Measurements from ENCODE around the gene MDH1B.
"Not testable (repeated sequence)": the region's sequence is repeated elsewhere in the genome, so short reads cannot be mapped to it uniquely, and the experiment has no call there.

Gene MDH1B

DNA sequence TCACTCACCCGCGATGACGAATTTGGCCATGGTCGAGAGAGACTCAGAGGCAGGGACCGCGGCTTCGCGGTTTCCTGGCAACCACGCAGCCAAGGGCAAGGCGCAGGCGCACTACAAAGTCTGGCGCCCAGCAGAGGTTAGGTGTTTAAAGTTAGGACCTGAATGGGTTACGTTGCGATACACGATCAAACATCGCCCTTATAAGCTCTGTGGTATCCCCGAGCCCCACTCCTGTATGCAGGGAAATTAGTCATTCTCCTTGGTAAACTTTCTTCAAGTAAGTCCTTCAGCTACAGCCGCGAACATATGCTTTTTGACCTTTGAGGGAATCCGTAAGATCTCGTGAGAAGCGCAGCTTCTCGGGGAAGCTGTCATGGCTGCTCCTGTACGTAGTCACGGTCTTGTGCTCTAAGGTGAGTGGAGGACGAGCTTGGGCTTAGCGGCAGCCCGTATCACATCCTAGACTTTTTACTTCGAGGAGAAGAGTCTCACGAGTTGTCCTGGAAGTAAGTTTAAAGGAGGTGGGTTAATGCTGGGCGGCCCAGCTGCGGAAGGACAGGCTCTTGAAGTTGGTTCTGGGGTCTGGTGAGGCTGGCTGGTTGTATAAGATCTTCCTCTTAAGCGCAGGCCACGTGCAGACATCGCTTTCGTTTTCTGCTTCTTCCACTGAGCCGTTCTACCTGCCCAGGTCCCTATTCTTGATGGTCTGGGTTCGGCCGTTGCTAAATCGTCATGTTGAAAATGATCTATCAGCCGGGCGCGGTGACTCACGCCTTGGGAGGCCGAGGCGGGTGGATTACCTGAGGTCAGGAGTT, at the start of gene MDH1B, which contains the start of gene FASTKD2:
Gene MDH1B (minus strand): TSS at position 87 of the 815 bp plus-strand sequence. CDS start 57 bp downstream, at position 30.
Gene FASTKD2 (plus strand): TSS at position 365 of the 815 bp plus-strand sequence. CDS start 1,088 bp downstream, outside the sequence.
- H3K9me3 Mint-ChIP-seq = no peaks in the 10 kb centered on the region
- H3K27ac Mint-ChIP-seq (ENCODE audit: low read depth) = peak within 1 kb of the TSS; percentile 91
- peak; percentile 66 to 78 for DNase-seq (ENCODE audit: low spot score in 2 of 2)
- peaks cover 16% of the 10 kb centered on the region for H3K4me1 Mint-ChIP-seq
- H3K27me3 Mint-ChIP-seq = no peaks in the 10 kb centered on the region
- peaks cover 16% of the 10 kb centered on the region for H3K36me3 Mint-ChIP-seq (ENCODE audit: insufficient read depth)
- no peak within 1 kb of the TSS for H3K4me3 Mint-ChIP-seq
- ATAC-seq (replicated peaks; ENCODE audit: extremely low read depth, poor library complexity, severe bottlenecking) = peak; percentile 90

DNA sequence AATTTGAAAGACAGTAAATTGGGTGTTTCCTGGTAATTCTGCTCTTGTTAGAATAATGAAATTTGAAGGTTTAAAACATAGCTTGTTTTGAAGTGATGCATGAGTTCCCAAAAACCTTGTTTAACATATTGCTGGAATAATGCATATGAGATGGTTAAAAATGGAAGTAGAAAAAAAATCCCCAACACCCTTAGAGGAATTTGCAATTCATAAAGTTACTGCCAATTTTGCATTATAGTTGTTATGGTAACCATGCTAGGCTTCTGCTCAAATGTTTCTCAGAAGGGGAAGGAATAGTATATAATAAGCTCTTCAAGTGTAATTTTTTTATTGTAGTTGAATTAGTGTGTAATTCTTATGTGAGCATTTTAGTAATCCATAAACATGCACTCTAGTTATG, 49.4 kb upstream of the MDH1B start:
- Mint-ChIP-seq H3K27me3 (no peaks in the 10 kb centered on the region), H3K36me3 (ENCODE audit: insufficient read depth) (no peaks in the 10 kb centered on the region), H3K4me3 (no peak overlapping the region), H3K27ac (ENCODE audit: low read depth) (no peak overlapping the region), H3K9me3 (no peaks in the 10 kb centered on the region), H3K4me1 (no peaks in the 10 kb centered on the region)
- ATAC-seq (replicated peaks; ENCODE audit: extremely low read depth, poor library complexity, severe bottlenecking) (no peak), DNase-seq (ENCODE audit: low spot score in 2 of 2) (no peak)

DNA sequence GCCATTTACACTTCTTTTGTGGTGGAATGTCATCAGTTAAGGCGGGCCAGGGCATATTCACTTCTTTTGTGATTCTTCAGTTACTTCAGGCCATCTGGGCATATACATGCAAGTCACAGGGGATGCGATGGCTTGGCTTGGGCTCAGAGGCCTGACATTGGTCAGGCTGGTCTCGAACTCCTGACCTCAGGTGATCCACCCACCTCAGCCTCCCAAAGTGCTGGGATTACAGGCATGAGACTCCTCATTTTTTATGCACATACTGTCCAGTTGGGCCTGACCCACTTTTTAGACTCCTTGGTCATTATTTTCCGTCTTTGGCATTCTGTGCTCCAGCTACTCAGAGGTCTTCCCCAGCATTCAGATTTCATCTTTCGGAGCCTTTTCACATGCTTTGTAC, 47.3 kb upstream of the MDH1B start:
- not testable (repeated sequence) for H3K4me3 Mint-ChIP-seq; ATAC-seq (replicated peaks; ENCODE audit: extremely low read depth, poor library complexity, severe bottlenecking); H3K36me3 Mint-ChIP-seq (ENCODE audit: insufficient read depth); H3K4me1 Mint-ChIP-seq; H3K27me3 Mint-ChIP-seq; H3K27ac Mint-ChIP-seq (ENCODE audit: low read depth); H3K9me3 Mint-ChIP-seq; DNase-seq (ENCODE audit: low spot score in 2 of 2)

DNA sequence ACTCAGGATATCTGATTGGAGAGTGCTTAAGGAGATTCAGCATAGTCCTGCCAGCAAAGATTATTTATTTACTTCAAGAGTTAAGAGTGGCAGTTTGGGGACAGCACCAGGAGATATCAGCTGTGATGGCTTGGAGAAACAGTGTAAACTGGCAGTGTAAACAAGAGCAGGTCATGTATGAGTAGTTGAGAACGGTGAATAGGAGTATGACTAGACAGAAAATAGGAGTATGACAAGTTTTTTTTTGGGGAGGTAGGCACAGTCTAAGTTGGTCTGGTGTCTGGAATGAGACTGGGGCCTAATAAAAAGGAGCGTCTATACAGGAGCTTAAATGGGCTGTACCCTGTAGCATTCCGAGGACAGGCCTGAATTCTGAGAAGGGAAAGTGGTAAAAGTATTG, 42.5 kb upstream of the MDH1B start:
- H3K36me3 Mint-ChIP-seq (ENCODE audit: insufficient read depth); H3K27me3 Mint-ChIP-seq; H3K4me1 Mint-ChIP-seq; DNase-seq (ENCODE audit: low spot score in 2 of 2); ATAC-seq (replicated peaks; ENCODE audit: extremely low read depth, poor library complexity, severe bottlenecking); H3K27ac Mint-ChIP-seq (ENCODE audit: low read depth); H3K9me3 Mint-ChIP-seq; H3K4me3 Mint-ChIP-seq: not testable (repeated sequence)

DNA sequence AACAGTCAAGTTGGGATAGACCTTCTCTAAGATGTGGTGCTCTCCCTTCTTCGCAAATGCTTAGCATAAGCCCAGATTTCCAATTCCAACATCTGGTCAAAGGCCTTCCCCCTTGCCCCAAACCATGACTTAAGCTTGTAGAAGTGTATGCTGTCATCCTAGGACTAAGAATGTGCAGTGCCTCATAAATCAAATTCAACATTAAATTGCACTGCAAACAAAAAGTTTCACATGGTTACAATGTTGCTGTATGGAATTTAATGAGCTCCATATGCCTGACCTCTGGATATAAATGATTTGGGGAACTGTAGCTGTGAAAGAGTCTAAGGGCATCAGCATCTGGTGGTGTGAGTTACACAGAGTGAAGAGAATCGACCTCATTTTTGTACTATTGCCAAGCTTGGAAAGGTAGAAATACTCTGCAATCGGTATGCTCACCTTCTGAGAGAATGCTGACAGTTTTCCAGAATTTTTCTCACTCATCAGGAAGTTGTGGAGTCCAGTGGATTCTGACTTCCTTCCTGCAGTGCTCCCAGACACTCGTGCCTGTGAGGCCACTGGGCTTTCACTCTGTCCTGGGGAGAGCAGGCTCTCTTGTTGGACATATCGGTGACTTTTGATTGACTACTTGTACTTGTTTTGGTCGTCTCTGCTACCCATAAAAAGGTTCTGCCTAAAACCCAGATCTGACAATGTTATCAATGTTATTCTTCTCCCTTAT, 40.9 kb upstream of the MDH1B start:
- peaks cover 5% of the 10 kb centered on the region for H3K36me3 Mint-ChIP-seq (ENCODE audit: insufficient read depth)
- H3K4me3 Mint-ChIP-seq = no peak overlapping the region
- no peaks in the 10 kb centered on the region for H3K27me3 Mint-ChIP-seq
- ATAC-seq (replicated peaks; ENCODE audit: extremely low read depth, poor library complexity, severe bottlenecking) = no peak
- H3K4me1 Mint-ChIP-seq = peaks cover 4% of the 10 kb centered on the region
- no peaks in the 10 kb centered on the region for H3K9me3 Mint-ChIP-seq
- no peak for DNase-seq (ENCODE audit: low spot score in 2 of 2)
- H3K27ac Mint-ChIP-seq (ENCODE audit: low read depth) = no peak overlapping the region

DNA sequence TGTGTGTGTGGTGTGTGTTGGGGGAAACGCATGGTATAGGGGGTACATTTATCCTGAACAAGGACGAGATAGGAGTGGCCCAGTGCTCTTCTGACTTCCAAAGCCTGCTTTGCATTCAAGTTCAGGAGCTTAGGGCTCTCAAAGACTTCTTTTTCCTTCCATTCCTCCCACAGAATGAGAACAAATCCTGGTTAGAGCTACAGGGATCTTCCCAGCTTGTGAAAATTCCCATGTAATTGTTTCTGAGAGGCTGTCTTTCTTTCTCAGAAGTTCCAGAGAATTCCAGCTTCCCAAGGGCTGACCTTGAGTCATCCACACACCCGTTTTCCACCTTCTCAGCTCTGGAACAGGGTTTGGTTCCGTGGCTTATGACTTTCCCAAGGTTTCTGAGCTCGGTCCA, 39.2 kb upstream of the MDH1B start:
- DNase-seq (ENCODE audit: low spot score in 2 of 2) = no peak
- Mint-ChIP-seq H3K36me3 (ENCODE audit: insufficient read depth) (peaks cover 5% of the 10 kb centered on the region), H3K4me1 (peaks cover 11% of the 10 kb centered on the region)

DNA sequence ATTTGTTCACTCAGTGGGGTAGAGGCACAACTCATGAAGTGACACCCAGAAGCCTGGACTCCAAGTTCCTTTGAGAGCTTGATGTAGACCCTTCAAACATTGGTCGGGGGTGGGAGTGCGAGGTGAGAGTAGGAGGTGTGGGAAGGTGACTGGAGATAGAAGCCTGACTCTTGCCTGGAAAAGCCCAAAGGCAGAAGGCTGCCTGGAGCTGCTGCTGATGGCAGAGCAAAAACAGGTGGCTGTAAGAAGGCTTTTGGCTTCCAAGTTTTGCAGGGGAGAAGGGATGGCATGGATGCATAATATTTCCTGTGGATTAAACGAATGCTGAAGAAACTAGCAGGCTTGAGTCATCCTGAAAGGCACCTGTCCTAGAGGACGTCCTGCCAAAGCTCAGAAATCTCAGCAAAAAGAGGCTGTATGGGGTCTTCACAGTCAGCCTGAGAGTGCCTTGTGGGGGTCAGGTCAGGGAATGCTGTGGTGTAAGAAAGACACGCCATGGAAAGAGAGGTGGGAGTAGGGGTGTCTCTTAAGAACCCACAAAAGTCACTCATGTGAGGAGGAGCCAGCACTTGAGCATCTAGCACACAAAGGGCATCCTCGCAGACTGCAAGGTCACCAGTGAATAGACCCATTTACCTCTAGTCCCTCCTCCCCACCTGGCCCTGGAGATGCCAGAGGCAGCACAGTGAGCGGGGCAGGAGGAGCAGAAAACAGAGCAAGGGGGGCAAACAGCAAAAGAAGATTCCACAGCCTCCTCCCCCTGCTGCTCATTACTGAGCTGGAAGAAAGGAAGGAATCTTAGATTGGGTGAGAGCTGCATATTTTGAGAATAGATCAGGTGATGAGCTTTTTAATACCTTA, 37.8 kb upstream of the MDH1B start:
- DNase-seq (ENCODE audit: low spot score in 2 of 2) (no peak), ATAC-seq (replicated peaks; ENCODE audit: extremely low read depth, poor library complexity, severe bottlenecking) (no peak)
- Mint-ChIP-seq H3K4me3 (no peak overlapping the region), H3K27ac (ENCODE audit: low read depth) (no peak overlapping the region), H3K4me1 (peaks cover 11% of the 10 kb centered on the region), H3K27me3 (no peaks in the 10 kb centered on the region), H3K36me3 (ENCODE audit: insufficient read depth) (peaks cover 2% of the 10 kb centered on the region), H3K9me3 (no peaks in the 10 kb centered on the region)

More for the DNA sequence above, 39.2 kb upstream of the MDH1B start:
- Mint-ChIP-seq H3K27ac (ENCODE audit: low read depth) (no peak overlapping the region), H3K9me3 (no peaks in the 10 kb centered on the region), H3K27me3 (no peaks in the 10 kb centered on the region), H3K4me3 (no peak overlapping the region)
- ATAC-seq (replicated peaks; ENCODE audit: extremely low read depth, poor library complexity, severe bottlenecking) = no peak

DNA sequence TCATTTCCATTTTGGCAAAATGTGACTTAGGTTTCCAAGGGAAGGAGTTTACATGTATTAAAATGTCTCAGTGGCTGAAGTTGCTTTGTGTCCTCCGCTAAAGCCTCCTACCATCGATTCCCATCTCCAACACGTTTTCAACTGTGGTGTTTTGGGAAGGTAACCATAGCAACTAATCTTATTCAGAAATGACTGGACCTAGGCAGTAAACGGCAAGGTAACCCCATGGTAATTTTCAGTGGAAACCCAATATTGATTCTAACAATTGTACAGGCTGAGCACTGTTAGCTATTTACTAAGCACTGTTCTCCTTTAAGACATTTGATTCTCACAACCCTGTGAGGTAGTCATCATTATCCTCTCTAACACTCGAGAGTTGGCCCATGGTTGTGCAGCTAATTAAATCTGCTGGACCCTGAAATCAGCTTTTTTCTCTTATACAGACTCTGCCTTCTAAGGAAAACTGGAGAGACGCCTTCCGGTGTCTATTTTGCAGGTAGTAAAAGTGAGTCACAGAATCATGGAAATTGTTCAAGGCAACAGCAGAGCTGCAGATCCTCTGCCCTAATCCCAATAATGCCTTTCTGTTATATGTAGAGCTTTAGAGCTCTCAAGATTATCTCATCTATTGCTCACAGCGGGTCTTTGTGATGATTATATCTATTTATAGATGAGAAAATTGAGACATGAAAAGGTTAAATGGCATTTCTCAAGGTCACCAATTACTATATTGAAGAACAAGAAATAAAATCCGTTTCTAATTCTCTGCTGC, 36.5 kb upstream of the MDH1B start:
- Mint-ChIP-seq H3K4me1 (peaks cover 11% of the 10 kb centered on the region), H3K4me3 (no peak overlapping the region), H3K27ac (ENCODE audit: low read depth) (no peak overlapping the region), H3K36me3 (ENCODE audit: insufficient read depth) (peaks cover 3% of the 10 kb centered on the region), H3K27me3 (no peaks in the 10 kb centered on the region), H3K9me3 (no peaks in the 10 kb centered on the region)
- no peak for DNase-seq (ENCODE audit: low spot score in 2 of 2)
- no peak for ATAC-seq (replicated peaks; ENCODE audit: extremely low read depth, poor library complexity, severe bottlenecking)

DNA sequence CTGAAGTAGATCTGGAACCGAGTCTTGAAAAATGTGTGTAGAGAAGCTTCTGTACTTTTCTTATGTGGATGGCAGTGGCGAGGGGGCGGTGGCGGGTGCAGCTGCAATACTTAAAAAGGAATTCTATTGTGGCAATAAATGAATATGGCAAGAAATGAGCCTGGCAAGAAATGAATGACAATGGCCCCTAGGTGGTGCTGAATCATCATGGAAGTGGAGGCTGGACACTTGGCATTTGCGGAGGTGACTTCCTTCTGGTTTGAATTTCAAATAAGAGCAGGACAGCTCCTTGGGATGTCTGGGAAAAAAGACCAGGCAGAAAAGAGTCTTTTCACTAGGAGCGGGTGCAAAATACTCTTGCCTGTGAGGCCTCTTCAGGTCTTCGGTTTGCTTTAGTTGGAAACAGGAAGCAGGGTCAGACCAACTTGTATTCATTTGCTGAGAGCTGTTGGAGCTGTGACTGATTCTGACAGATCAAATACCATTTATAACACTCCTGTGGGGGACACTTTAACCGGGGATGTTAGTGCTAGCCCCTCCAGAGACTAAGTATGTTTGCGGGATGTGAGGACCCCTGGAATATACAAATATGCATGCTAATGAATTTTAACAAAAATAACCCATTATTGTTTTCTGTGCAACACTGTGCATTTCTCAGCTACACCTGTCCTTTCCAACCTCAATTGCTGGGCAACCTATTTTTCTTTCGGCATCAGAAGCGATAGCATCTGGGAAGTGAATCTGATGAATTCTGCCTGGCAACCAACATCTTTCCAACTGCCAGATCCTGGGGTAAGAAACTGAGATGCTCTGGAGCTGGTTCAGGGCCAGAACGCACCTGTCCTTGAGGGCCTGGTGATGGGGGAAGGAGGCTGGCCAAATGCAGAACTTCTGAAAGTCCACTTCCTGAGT, 35.6 kb upstream of the MDH1B start:
- Mint-ChIP-seq H3K27me3 (no peaks in the 10 kb centered on the region), H3K4me3 (no peak overlapping the region), H3K27ac (ENCODE audit: low read depth) (no peak overlapping the region), H3K4me1 (peaks cover 11% of the 10 kb centered on the region), H3K36me3 (ENCODE audit: insufficient read depth) (peaks cover 4% of the 10 kb centered on the region), H3K9me3 (no peaks in the 10 kb centered on the region)
- DNase-seq (ENCODE audit: low spot score in 2 of 2) (no peak), ATAC-seq (replicated peaks; ENCODE audit: extremely low read depth, poor library complexity, severe bottlenecking) (no peak)

DNA sequence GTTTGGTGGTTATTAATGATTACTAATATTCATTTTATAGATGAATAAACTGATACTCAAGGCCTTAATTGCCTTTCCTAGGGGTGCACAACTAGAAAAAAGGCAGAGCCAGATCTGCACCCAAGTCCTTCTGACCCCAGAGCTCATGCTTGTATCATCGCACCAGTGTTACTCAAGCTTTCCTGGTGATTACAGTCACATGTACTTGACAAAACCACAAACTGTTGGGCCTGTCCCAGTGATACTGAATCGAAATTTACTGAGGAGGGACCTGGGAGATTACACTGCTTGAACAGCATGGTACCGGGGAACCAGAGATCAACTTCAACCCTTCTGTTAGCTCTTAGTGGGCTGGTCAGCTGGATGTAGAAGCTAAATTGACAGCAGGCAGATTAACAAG, 34.0 kb upstream of the MDH1B start:
- H3K36me3 Mint-ChIP-seq (ENCODE audit: insufficient read depth) = peaks cover 6% of the 10 kb centered on the region
- H3K9me3 Mint-ChIP-seq = no peaks in the 10 kb centered on the region
- DNase-seq (ENCODE audit: low spot score in 2 of 2) (no peak), ATAC-seq (replicated peaks; ENCODE audit: extremely low read depth, poor library complexity, severe bottlenecking) (no peak)
- no peaks in the 10 kb centered on the region for H3K27me3 Mint-ChIP-seq
- H3K27ac Mint-ChIP-seq (ENCODE audit: low read depth) = no peak overlapping the region
- H3K4me3 Mint-ChIP-seq = no peak overlapping the region
- H3K4me1 Mint-ChIP-seq = peaks cover 11% of the 10 kb centered on the region

DNA sequence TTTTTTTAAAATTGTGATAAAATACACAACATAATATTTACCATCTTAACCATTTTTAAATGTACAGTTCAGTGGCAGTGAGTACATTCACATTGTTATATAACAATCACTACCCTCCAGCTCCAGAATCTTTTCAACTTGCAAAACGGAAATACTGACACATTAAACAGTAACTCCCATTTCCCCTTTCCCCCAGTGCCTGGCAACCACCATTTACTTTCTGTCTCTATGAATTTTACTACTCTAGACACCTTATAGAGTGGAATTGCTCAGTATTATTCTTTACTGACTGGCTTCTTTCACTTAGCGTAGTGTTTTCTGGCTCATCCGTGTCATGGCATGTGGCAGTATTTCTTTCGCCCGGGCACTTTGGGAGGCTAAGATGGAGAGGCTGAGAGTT, 32.9 kb upstream of the MDH1B start:
- Mint-ChIP-seq H3K4me3 (no peak overlapping the region), H3K27me3 (no peaks in the 10 kb centered on the region), H3K9me3 (no peaks in the 10 kb centered on the region), H3K36me3 (ENCODE audit: insufficient read depth) (peaks cover 6% of the 10 kb centered on the region), H3K27ac (ENCODE audit: low read depth) (peak overlapping the region; percentile 8), H3K4me1 (peaks cover 11% of the 10 kb centered on the region)
- no peak for ATAC-seq (replicated peaks; ENCODE audit: extremely low read depth, poor library complexity, severe bottlenecking)
- no peak for DNase-seq (ENCODE audit: low spot score in 2 of 2)
